GM12878 (cell line): ENCODE data around the gene CRYGS. TPM values are rescaled to one million over a fixed set of nuclear protein-coding genes. Genes with fewer than 3 reads are reported as not detected.
A peak's percentile ranks its signal among the peaks of the same experiment; 100 is the strongest.

ENCODE experiments used
- ATAC-seq: fragments of 200-7000 bp; cut with Tn5 transposase; 3 replicates; pipeline ENCODE4 v1.9.1; 2020; ENCODE audit warnings: mild to moderate bottlenecking, moderate library complexity
- BruUV-seq: library from RNA; stranded (reverse); fragments of 400-500 nt; replicated peaks from 2 replicates; lab custom pipeline; 2021; lab: Mats Ljungman, UMichigan
- CTCF ChIA-PET: fragments of 300-600 bp; sonication (Branson Sonifier 250); formaldehyde crosslinking; extraction: SDS; loops from one replicate; lab custom pipeline; 2021; ENCODE audit warnings: inconsistent platforms; lab: Yijun Ruan, JAX
- POLR2A ChIA-PET: fragments of 350-600 bp; formaldehyde crosslinking; extraction: SDS; loops from one replicate; lab custom pipeline; 2021; ENCODE audit warnings: inconsistent platforms; lab: Charles Lee
- RAD21 ChIA-PET: fragments of 300-600 bp; sonication (Branson Sonifier 250); formaldehyde crosslinking; loops from one replicate; lab custom pipeline; 2023; ENCODE audit warnings: antibody characterized with exemption; ENCODE audit not compliant: unreplicated experiment; lab: Charles Lee
- SMC1A ChIA-PET: fragments of 300-600 bp; sonication (Branson Sonifier 250); formaldehyde crosslinking; loops from one replicate; lab custom pipeline; 2023; ENCODE audit not compliant: unreplicated experiment, uncharacterized antibody; lab: Charles Lee
- DNase-seq: peaks from one replicate; pipeline ENCODE4 v3.0.0-alpha.2; 2011; ENCODE audit warnings: low read depth, low spot score
- FAIRE-seq: peaks from 3 replicates; lab custom pipeline; 2011; peaks lifted over from hg19 to GRCh38; lab: Jason Lieb, UNC
- H2AFZ ChIP-seq: 2 replicates; pipeline ENCODE4 v1.6.0; 2011; ENCODE audit warnings: low read depth, low read length, control low read depth; ENCODE audit not compliant: control insufficient read depth
- H3K27ac ChIP-seq: 2 replicates; pipeline ENCODE4 v1.5.1; 2011; ENCODE audit warnings: control low read depth; ENCODE audit not compliant: control insufficient read depth, insufficient read depth
- H3K27me3 ChIP-seq, 2 experiments: replicated peaks in 1 of 2; 2 replicates each; pipeline versions ENCODE4 v1.6.0 to v1.6.1; 2011; ENCODE audit warnings: low read length in 1 of 2; ENCODE audit not compliant: control insufficient read depth in 2 of 2, insufficient read depth in 2 of 2
- H3K36me3 ChIP-seq, 2 experiments: 2 replicates each; pipeline ENCODE4 v1.5.1; 2011; ENCODE audit warnings: low read length in 1 of 2; ENCODE audit not compliant: control insufficient read depth in 2 of 2, insufficient read depth in 2 of 2
- H3K4me1 ChIP-seq: 2 replicates; pipeline ENCODE4 v1.6.1; 2011; ENCODE audit warnings: mild to moderate bottlenecking, low read length, moderate library complexity, mixed read lengths; ENCODE audit not compliant: control insufficient read depth, insufficient read depth
- H3K4me2 ChIP-seq: 2 replicates; pipeline ENCODE4 v1.6.0; 2011; ENCODE audit warnings: control low read depth; ENCODE audit not compliant: control insufficient read depth, insufficient read depth
- H3K4me3 ChIP-seq: fragments of 200-600 bp; sonication (generic); 2 replicates; pipeline ENCODE4 v1.5.1; 2016
- H3K79me2 ChIP-seq: 2 replicates; pipeline ENCODE4 v1.6.0; 2011; ENCODE audit warnings: low read length; ENCODE audit not compliant: control insufficient read depth, insufficient read depth
- H3K9ac ChIP-seq: 2 replicates; pipeline ENCODE4 v1.8.0; 2011; ENCODE audit warnings: low read length, control low read depth, mixed read lengths; ENCODE audit not compliant: control insufficient read depth, insufficient read depth
- H3K9me3 ChIP-seq: replicated peaks from 3 replicates; pipeline ENCODE4 v1.5.1; 2011; ENCODE audit warnings: mild to moderate bottlenecking, low read length; ENCODE audit not compliant: control insufficient read depth, insufficient read depth
- H4K20me1 ChIP-seq: 2 replicates; pipeline ENCODE4 v1.6.0; 2011; ENCODE audit not compliant: control insufficient read depth, insufficient read depth
- MYB ChIP-seq: fragments of 150-350 bp; IDR thresholded peaks from 2 replicates; pipeline ENCODE4 v1.6.1; 2014; ENCODE audit warnings: mild to moderate bottlenecking, low read depth, low read length, borderline replicate concordance
- WGBS: methylation state at CpG from one replicate; pipeline ENCODE4 v1.1.6; 2016; ENCODE audit warnings: low lambda C conversion rate; ENCODE audit not compliant: insufficient replicate concordance, insufficient coverage; ENCODE audit errors: missing lambda C conversion rate; 5-methylcytosine and 5-hydroxymethylcytosine counted together
- in situ Hi-C: fragments of 300-500 bp; cut with MboI; formaldehyde crosslinking; loops from 9 replicates; pipeline ENCODE4 v1.14.3; 2018; ENCODE audit warnings: mixed read lengths
- intact Hi-C: fragments of 100-400 bp; cut with micrococcal nuclease; formaldehyde crosslinking; loops from one replicate; pipeline ENCODE4 v1.14.2; 2022; ENCODE audit not compliant: unreplicated experiment
- polyA plus RNA-seq, 11 experiments: library from polyadenylated mRNA; depleted of rRNA in 4 of 11; unstranded in 6 of 11; stranded (reverse) in 5 of 11; fragments of >200 nt; fragmentation: Nextera tagmentation in 4 of 11; fragmentation: Illumina TruSeq in 1 of 11; extraction: Ambion mirVana in 4 of 11; extraction: Trizol in 1 of 11; gene quantifications; 1 replicate in 1 of 11; 2 replicates in 10 of 11; pipeline versions ENCODE4 v1.2.1 to v1.2.3, GENCODE V29; 2011 to 2016; ENCODE audit warnings: inconsistent platforms in 2 of 11, missing spikeins in 2 of 11, low read depth in 1 of 11
- total RNA-seq, 4 experiments: library from RNA; depleted of rRNA in 3 of 4; stranded (reverse); fragments of >200 nt in 3 of 4; fragmentation: Illumina TruSeq in 1 of 4; extraction: Trizol in 1 of 4; gene quantifications; 2 replicates each; pipeline versions ENCODE4 v1.2.1 to v1.2.3, GENCODE V29; 2013 to 2021
- TF ChIP-seq, protein P1 (sequence below): IDR thresholded peaks from 2 replicates; pipeline ENCODE4 v1.6.1; 2011; ENCODE audit warnings: low read depth, mild to moderate bottlenecking, low read length, moderate library complexity, borderline replicate concordance; ENCODE audit errors: extremely low read depth
- TF ChIP-seq, protein P2 (sequence below): IDR thresholded peaks from 2 replicates; pipeline ENCODE4 v1.6.1; 2012; ENCODE audit warnings: low read depth, low read length, improper control_type of control experiment
- TF ChIP-seq, protein P3 (sequence below): fragments of 450-650 bp; IDR thresholded peaks from 2 replicates; pipeline ENCODE4 v1.6.1; 2017; ENCODE audit warnings: mild to moderate bottlenecking, low read depth, inconsistent platforms; ENCODE audit not compliant: poor library complexity, severe bottlenecking

The CRYGS gene
- total and polyA plus RNA-seq, 10 of the 15 experiments (the other 5 are each of a cell fraction or from before 2014, with no cell fraction given): 1.1 to 6.0 (median 2.5) TPM

DNA sequence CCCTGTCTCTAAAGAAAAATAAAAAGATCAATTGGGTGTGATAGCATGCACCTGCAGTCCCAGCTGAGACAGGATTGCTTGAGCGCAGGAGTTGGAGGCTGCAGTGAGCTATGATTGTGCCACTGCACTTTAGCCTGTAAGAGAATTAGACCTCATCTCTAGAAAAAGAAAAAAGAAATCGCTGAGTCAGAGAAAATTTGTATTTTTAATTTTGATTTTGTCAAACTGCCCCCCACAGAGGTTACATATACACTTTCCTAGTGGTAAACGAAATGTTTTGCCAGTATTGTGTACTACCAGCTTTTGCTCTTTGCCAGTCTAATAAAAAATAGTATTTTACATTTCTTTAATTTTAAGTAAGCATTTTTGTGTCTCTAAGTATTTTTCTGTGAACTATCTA is 5.3 kb upstream of the CRYGS start:
- RAD21 ChIA-PET: interaction anchor here (1.7 kb wide), 1 partner anchor 291 kb away, joined by 5 read pairs; no protein-coding TSS in a partner anchor
- no peaks in the 10 kb centered on the region for H3K79me2 ChIP-seq
- H3K4me1 ChIP-seq: no peaks in the 10 kb centered on the region
- CTCF ChIA-PET: interaction anchor here (1.2 to 2.9 kb wide), 4 partner anchors 9 to 290 kb away, joined by 3 to 13 read pairs (median 4); no protein-coding TSS in a partner anchor
- in situ Hi-C loops (no loop called here), intact Hi-C loops (no loop called here)
- DNase-seq: no peak
- no peaks in the 10 kb centered on the region for H3K9me3 ChIP-seq
- no TSS peak for BruUV-seq
- SMC1A ChIA-PET: interaction anchor here (1.1 to 3.0 kb wide), 5 partner anchors 10 to 67 kb away, joined by 3 to 27 read pairs (median 3); partner anchors contain the start of gene DNAJB11
- peaks cover 2 to 15% of the 10 kb centered on the region in 2 experiments for H3K36me3 ChIP-seq
- no peak for FAIRE-seq
- H3K27ac ChIP-seq: no peak overlapping the region
- H3K4me2 ChIP-seq: no peak overlapping the region
- H2AFZ ChIP-seq: no peak overlapping the region
- WGBS: 100% methylated on average over 3 of the region's 3 CpGs
- POLR2A ChIA-PET: interaction anchor here (0.7 kb wide), 1 partner anchor 53 kb away, joined by 6 read pairs; no protein-coding TSS in a partner anchor
- H4K20me1 ChIP-seq: no peaks in the 10 kb centered on the region
- no peak overlapping the region for H3K4me3 ChIP-seq
- no peaks in the 10 kb centered on the region for H3K27me3 ChIP-seq
- TF ChIP-seq, protein P1, sequence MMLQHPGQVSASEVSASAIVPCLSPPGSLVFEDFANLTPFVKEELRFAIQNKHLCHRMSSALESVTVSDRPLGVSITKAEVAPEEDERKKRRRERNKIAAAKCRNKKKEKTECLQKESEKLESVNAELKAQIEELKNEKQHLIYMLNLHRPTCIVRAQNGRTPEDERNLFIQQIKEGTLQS: no peak
- TF ChIP-seq, protein P2, sequence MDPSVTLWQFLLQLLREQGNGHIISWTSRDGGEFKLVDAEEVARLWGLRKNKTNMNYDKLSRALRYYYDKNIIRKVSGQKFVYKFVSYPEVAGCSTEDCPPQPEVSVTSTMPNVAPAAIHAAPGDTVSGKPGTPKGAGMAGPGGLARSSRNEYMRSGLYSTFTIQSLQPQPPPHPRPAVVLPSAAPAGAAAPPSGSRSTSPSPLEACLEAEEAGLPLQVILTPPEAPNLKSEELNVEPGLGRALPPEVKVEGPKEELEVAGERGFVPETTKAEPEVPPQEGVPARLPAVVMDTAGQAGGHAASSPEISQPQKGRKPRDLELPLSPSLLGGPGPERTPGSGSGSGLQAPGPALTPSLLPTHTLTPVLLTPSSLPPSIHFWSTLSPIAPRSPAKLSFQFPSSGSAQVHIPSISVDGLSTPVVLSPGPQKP: no peak
- H3K9ac ChIP-seq: no peak overlapping the region
- no peak for ATAC-seq

DNA sequence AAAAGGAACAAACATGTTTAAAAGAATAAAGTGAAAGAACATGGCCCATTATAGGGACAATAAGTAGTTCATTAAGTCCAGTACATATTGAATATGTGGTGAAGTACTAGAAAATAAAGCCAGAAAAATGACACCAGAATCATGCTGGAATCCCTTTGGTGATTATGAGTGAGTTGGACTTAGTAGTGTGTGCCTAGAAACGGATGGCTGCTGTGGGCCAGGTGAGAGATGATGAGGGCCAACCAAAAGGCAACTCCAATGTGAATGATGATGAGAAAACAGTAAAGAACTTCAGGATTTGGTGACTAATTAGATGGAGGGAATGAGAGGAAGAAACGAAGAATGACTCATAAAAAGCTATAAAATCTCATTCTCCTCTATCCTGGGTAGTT is 3.3 kb downstream of the CRYGS start:
- intact Hi-C loops (loop anchor here (1.0 kb wide), 2 partner anchors 282 to 558 kb away; no protein-coding TSS in a partner anchor), in situ Hi-C loops (no loop called here)
- no peaks in the 10 kb centered on the region for H4K20me1 ChIP-seq
- BruUV-seq: no TSS peak
- no peak overlapping the region for H2AFZ ChIP-seq
- no peak overlapping the region for H3K27ac ChIP-seq
- no peaks in the 10 kb centered on the region for H3K79me2 ChIP-seq
- 2% methylated on average over 2 of the region's 2 CpGs for WGBS
- DNase-seq (no peak), ATAC-seq (no peak; the same call in 2 of the 3 replicates), FAIRE-seq (no peak)
- no peaks in the 10 kb centered on the region for H3K9me3 ChIP-seq
- no peaks in the 10 kb centered on the region; a peak in 1 of 4 replicates for H3K36me3 ChIP-seq
- TF ChIP-seq, protein P3, sequence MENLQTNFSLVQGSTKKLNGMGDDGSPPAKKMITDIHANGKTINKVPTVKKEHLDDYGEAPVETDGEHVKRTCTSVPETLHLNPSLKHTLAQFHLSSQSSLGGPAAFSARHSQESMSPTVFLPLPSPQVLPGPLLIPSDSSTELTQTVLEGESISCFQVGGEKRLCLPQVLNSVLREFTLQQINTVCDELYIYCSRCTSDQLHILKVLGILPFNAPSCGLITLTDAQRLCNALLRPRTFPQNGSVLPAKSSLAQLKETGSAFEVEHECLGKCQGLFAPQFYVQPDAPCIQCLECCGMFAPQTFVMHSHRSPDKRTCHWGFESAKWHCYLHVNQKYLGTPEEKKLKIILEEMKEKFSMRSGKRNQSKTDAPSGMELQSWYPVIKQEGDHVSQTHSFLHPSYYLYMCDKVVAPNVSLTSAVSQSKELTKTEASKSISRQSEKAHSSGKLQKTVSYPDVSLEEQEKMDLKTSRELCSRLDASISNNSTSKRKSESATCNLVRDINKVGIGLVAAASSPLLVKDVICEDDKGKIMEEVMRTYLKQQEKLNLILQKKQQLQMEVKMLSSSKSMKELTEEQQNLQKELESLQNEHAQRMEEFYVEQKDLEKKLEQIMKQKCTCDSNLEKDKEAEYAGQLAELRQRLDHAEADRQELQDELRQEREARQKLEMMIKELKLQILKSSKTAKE: peak; percentile 11
- TF ChIP-seq MYB: no peak
- SMC1A ChIA-PET: interaction anchor here (0.9 to 14.2 kb wide), 57 partner anchors 8 to 597 kb away, joined by 3 to 655 read pairs (median 6); partner anchors contain the start of genes AHSG, DNAJB11 and TBCCD1
- POLR2A ChIA-PET: interaction anchor here (1.1 to 3.6 kb wide), 6 partner anchors 29 to 282 kb away, joined by 3 to 20 read pairs (median 5); partner anchors contain the start of gene DNAJB11
- RAD21 ChIA-PET: interaction anchor here (0.5 to 12.3 kb wide), 46 partner anchors 8 to 880 kb away, joined by 3 to 495 read pairs (median 6); partner anchors contain the start of genes DGKG, DNAJB11 and TBCCD1
- H3K4me3 ChIP-seq: no peak overlapping the region
- peaks cover 45% of the 10 kb centered on the region for H3K4me1 ChIP-seq
- H3K4me2 ChIP-seq: no peak overlapping the region
- no peaks in the 10 kb centered on the region for H3K27me3 ChIP-seq
- CTCF ChIA-PET: interaction anchor here (0.7 to 14.3 kb wide), 65 partner anchors 8 to 597 kb away, joined by 3 to 847 read pairs (median 6); partner anchors contain the start of genes AHSG, DNAJB11 and TBCCD1
- H3K9ac ChIP-seq: no peak overlapping the region
